Measurements from ENCODE around the gene TPTE.
"Not testable (repeated sequence)": the region's sequence is repeated elsewhere in the genome, so short reads cannot be mapped to it uniquely, and the experiment has no call there.

TPTE gene

GRCh38 chr21:10617133-10617752 is 95.9 kb downstream of the TPTE start:
- not testable (repeated sequence) for FAIRE-seq

GRCh38 chr21:10627316-10627863 is 106.0 kb downstream of the TPTE start:
- FAIRE-seq, result no peak

- FAIRE-seq, result not testable (repeated sequence)
Observed at GRCh38 chr21:10629239-10629638, 107.9 kb downstream of the TPTE start.

GRCh38 chr21:10630829-10631228 is 109.4 kb downstream of the TPTE start:
- FAIRE-seq, result not testable (repeated sequence)

GRCh38 chr21:10631316-10631715 is 109.9 kb downstream of the TPTE start:
- FAIRE-seq, result not testable (repeated sequence)

GRCh38 chr21:10638144-10638543 is 116.8 kb downstream of the TPTE start:
- not testable (repeated sequence) for FAIRE-seq

GRCh38 chr21:10639123-10639522 is 117.7 kb downstream of the TPTE start:
- no peak for FAIRE-seq

- not testable (repeated sequence) for FAIRE-seq
Observed at GRCh38 chr21:10639746-10640145, 118.4 kb downstream of the TPTE start.

GRCh38 chr21:10640446-10640845 is 119.1 kb downstream of the TPTE start:
- FAIRE-seq, result no peak

GRCh38 chr21:10641107-10641506 is 119.7 kb downstream of the TPTE start:
- FAIRE-seq, result no peak

GRCh38 chr21:10645667-10646066 is 124.3 kb downstream of the TPTE start:
- not testable (repeated sequence) for FAIRE-seq

- not testable (repeated sequence) for FAIRE-seq
Observed at GRCh38 chr21:10649350-10650149, 128.2 kb downstream of the TPTE start.

GRCh38 chr21:10650297-10650696 is 128.9 kb downstream of the TPTE start:
- FAIRE-seq, result not testable (repeated sequence)

Measured in colon (tissue), 2 donors.